ENCODE results near the gene KANSL1. TPM values are rescaled to one million over a fixed set of nuclear protein-coding genes. Genes with fewer than 3 reads are reported as not detected.

KANSL1 gene
- polyA plus RNA-seq, 3 donors, result 75.6 to 99.4 (median 78.2) TPM

GRCh38 chr17:46082257-46082656 lies 111.0 kb downstream of the KANSL1 start:
- DNase-seq, result no peak

DNA sequence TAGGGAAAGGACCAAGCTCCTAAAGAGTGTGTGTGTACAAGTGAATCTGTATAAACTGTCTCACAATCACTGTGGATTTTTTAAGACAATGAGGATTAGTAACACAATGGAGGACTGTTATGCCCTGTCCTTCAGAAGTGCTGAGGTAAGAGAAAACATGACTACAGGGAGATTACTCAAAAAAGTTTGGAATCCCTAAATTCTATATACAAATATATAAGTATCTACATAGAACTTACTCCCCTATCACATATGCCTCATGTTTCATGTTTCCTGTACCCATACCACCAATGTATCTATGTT lies 112.3 kb downstream of the KANSL1 start:
- no peak for DNase-seq

DNA sequence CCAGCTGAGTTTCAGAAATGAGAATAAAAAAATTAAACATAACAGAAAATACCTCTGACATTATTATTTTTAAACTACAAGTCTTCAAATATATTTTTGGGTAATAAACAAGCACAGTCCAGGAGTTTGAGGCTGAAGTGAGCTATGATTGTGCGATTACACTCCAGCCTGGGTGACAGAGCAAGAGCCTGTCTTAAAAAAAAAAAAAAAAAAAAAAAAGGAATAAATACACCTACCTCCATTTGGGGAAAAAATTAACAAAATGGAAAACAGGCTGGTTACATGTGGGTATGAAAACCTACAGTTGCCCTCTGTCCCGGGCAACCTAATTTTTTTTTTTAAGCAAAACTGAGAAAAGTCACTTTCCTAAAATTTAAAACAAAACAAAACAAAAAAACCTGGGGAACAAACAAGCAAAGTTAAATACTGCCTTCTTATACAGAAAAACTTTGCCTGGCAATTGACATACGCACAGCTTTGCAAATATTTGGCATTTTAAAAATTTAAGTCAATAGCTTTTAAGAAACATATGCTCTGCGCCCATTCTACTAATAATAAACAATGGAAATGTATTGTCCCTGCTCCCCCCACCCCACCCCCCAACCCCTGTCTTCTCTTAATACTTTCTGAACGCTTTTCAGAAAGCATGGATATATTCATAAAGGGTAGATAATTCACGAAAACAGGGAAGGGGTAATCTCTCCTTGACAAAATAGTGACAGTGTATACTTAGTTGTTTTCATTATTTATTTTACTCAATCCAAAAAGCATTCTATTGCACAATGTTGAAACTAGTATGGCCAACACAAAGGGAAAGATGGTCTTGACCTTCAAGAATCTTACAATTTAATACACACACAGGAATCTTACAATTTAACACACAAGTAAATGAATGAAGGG lies 112.9 kb downstream of the KANSL1 start:
- DNase-seq, result no peak

DNA sequence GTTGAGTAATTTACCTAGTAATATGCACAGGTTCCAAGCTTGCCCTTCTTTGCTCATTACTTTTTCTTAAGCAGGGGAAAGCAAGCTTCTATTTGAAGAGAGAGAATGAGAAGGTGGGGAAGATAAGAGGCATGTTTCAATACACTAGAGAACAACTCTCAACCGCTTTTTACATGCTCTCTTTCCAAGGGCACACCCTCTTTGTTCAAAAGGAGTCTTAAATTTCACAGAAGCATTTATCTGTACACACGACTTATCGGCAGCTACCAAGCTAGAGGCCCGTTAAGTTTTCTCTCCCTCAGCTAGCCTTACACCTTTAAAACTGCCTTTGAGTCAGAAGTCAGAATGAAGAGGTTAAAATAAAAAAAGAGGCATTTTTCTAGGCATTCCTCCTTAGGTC lies 114.6 kb downstream of the KANSL1 start:
- no peak for DNase-seq

- no peak for DNase-seq
Measured at GRCh38 chr17:46074540-46074939, 118.7 kb downstream of the KANSL1 start.

GRCh38 chr17:46072998-46073397 lies 120.2 kb downstream of the KANSL1 start:
- no peak for DNase-seq

- no peak for DNase-seq
Measured at GRCh38 chr17:46071796-46072195, 121.4 kb downstream of the KANSL1 start.

DNA sequence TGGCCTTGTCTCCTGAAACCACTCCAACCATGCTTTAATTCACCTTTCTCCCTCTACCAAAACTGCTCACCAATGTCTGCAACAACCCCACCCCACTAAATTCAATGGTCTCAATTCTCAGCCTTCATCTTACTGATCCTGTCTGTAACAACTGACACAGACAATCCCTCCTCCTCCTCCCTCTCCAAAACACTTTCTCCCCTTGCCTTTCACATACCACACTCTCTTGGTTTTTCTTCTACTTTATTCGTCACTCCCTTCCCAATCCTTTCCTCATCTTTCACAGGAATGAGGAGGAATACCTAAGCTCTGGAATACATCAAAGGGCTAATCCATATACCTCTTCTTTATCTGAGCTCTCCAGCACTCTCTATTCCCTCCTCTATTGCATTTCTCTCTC lies 128.8 kb downstream of the KANSL1 start:
- DNase-seq, result no peak

- DNase-seq, result no peak
Measured at GRCh38 chr17:46063241-46063640, 130.0 kb downstream of the KANSL1 start.

- DNase-seq, result no peak
Measured at GRCh38 chr17:46061435-46061834, 131.8 kb downstream of the KANSL1 start.

- DNase-seq, result no peak
Measured at GRCh38 chr17:46060461-46060860, 132.8 kb downstream of the KANSL1 start.

- DNase-seq, result no peak
Measured at GRCh38 chr17:46059486-46059885, 133.7 kb downstream of the KANSL1 start.

GRCh38 chr17:46057366-46057765 lies 135.9 kb downstream of the KANSL1 start:
- DNase-seq, result no peak

- DNase-seq, result no peak
Measured at GRCh38 chr17:46056800-46057304, 136.4 kb downstream of the KANSL1 start.

- no peak for DNase-seq
Measured at GRCh38 chr17:46053911-46054534, 139.2 kb downstream of the KANSL1 start.

DNA sequence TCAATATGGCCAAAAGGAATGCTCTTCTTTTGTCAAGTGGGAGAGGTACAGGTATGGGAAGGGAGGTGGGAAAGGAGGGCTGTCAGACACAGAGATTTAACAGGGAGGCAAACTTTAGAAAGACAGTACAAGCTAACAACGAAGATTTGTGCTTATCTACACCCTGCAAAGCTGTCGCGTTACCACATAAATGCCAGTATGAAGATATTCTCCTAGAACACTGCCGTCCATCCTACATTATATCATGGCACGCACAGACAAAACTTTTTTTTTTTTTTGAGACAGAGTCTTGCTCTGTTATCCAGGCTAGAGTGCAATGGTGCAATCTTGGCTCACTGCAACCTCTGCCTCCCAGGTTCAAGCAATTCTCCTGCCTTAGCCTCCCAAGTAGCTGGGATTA lies 143.6 kb downstream of the KANSL1 start:
- no peak for DNase-seq

DNA sequence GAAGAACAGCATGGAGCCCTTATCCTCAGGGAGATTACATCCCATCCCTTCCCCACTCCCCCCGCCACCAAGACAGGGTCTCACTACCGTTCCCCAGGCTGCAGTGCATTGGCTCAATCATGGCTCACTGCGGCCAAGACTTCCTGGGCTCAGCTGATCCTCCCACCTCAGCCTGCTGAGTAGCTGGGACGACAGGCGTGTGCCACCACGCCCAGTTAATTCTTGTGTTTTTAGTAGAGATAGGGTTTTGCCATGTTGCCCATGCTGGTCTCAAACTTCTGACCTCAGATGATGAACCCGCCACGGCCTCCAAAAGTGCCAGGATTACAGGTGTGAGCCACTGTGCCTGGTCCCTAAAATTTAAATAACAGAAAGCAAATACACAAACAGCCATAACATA lies 145.4 kb downstream of the KANSL1 start:
- no peak for DNase-seq

GRCh38 chr17:46047398-46047797 lies 145.8 kb downstream of the KANSL1 start:
- DNase-seq, result no peak

GRCh38 chr17:46046957-46047356 lies 146.3 kb downstream of the KANSL1 start:
- DNase-seq, result peak; percentile 27

GRCh38 chr17:46045639-46046038 lies 147.6 kb downstream of the KANSL1 start:
- no peak for DNase-seq

- DNase-seq, result no peak
Measured at GRCh38 chr17:46044989-46045388, 148.2 kb downstream of the KANSL1 start.

DNA sequence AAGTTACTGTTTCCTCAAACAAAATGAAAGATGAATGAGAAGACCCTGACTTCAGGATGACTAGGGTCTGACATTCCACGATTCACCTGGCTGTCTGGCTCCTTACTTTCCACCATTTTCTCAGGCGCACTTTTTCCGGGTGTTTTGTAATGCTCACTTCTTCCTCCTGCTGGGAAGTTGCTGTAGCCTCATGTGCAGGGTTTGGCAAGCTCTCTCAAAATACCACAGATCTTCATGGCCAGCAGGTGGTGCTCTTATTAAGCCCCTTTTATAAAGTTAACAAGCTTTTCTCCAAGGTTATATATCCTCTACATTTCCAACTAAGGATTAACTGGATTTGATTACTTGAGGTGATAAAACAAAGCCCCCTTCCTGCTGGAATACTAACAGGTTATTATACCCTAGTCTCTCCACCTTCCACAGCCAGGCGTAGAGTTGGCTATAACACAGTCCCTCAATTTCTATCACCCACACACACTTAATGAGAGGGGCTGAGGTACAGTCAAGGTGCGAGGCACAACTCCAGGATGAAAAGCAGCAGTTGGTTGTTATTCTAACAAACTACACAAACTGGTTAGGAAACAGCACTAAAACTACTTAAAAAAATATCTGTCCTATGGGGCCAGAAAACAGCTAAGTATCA lies 148.8 kb downstream of the KANSL1 start:
- DNase-seq, result peak; percentile 80

GRCh38 chr17:46043606-46044005 lies 149.6 kb downstream of the KANSL1 start:
- DNase-seq, result no peak
